GM13977 (cell line): ENCODE results near the gene CATSPERD.

Experiments used
- DNase-seq: peaks from one replicate; pipeline ENCODE4 v3.0.0; 2012; ENCODE audit warnings: low spot score
- CTCF ChIP-seq: IDR thresholded peaks from 2 replicates; pipeline ENCODE4 v1.5.1; 2012; ENCODE audit warnings: mild to moderate bottlenecking, control low read depth; ENCODE audit not compliant: insufficient read depth; ENCODE audit errors: extremely low read depth, missing control alignments
- in situ Hi-C: fragments of 300-500 bp; cut with MboI; formaldehyde crosslinking; loops from one replicate; pipeline ENCODE4 v1.12.0; 2022; ENCODE audit warnings: low sequenced_read_pairs, low pct_unique_long_range_greater_than_20kb, mixed read lengths, inconsistent platforms; ENCODE audit not compliant: unreplicated experiment

The CATSPERD gene

DNA sequence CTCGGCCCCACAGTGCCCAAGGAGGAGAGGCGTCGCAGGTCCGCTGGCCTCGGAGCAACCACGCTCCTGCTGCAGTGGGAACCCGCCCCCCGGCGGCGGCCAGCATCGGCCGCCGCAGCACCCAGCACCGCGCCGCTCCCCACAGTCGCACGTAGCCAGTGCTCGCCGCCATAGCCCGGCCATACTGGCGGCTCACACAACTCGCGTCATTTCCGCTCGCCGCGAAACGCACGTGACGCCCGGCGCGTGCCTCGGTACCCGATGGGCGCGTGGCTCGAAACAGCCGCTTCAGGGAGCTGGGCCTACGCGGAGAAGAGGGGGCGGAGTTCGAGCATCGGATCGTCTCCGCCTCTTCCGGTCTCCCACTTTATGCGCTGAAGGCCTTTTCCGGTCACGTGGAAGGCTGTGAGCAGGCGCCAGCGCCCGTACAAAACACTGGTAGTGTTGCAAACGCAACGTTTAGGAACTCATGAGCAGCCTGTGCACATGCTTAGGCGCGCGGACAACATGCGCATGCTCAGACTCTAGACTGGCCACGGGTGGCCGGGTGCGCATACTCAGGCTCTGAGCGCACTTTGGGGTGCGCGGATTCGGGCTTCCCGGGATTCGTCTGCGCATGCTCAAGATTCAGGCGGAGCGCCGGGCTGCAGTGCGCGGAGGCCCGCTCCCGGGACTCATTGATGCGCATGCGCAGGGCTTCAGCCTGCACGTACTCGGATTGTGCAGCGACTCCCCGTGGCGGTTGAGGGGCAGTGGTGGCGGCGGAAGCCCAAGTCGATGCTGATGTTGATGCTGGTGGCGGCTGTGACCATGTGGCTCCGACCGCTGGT is at the start of gene CATSPERD, which contains the start of gene LONP1:
Gene CATSPERD, plus strand, starts transcription at position 677 of the 830 bp plus-strand sequence. Its CDS starts 101 bp downstream, at position 778.
Gene LONP1, minus strand, starts transcription at position 186 of the 830 bp plus-strand sequence. Its CDS starts 14 bp downstream, at position 172.
- in situ Hi-C loops = no loop called here
- DNase-seq = peak; percentile 99
- TF ChIP-seq CTCF = peak; percentile 97

DNA sequence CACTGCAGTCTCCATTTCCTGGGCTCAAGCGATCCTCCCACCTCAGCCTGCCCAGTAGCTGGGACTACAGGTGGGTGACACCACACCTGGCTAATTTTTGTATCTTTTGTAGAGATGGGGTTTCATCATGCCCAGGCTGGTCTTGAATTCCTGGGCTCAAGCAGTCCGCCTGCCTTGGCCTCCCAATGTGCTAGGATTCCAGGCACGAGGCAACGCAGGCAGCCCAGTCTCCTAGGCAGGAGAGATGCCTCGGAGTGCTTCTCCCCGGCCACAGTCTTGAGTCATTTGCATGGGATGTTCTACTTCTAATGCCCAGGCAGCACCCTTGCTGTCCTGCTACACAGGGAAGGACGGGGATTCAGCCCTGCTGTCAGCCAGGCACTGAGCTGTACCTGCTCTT is 48.8 kb upstream of the CATSPERD start:
- in situ Hi-C loops = no loop called here
- DNase-seq = no peak
- no peak for TF ChIP-seq CTCF

DNA sequence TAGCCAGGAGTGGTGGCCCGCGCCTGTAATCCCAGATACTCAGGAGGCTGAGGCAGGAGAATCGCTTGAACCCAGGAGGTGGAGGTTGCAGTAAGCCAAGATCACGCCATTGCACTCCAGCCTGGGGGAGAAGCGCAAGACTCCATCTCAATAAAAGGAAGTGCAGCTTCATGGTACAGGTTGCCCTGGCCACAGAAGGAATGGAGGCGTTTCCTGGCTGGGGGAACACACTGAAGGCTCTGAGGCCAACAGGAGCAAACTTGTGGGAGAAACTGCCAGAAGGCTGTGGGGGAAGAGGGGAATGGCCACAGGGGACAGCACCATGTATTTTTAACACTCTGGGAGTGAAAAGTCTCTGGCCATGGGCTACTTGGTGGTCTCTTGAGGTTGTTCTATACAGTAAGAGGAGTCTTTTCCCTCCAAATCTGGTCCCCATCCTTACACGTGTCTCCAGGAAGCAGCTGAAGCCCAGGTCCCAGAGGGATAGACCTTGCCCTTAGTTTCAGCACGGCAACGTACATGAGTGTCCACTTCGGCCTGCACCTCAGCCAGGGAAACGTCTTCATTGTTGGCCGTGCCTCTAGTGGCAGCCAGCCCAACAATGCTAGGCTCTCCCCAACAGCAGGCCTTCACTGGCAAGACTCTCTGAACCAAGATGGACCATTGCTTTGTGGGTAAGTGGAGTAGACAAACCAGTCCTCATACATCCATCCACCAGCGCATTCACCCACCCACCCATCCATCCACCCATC is 47.6 kb upstream of the CATSPERD start:
- DNase-seq = no peak
- no peak for TF ChIP-seq CTCF
- in situ Hi-C loops = no loop called here

DNA sequence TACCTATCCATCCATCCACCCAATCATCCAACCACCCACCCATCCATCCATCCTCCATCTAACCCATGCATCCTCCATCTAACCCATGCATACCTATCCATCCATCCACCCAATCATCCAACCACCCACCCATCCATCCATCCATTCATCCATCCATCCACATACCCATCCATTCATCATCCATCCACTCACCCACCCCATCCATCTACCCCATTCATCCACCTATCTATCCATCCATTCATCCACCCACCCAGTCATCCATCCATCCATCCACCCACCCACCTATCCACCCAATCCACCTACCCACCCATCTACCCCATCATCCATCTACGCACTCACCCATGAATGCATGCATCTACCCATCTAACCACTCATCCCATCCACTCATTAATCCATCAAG is 46.7 kb upstream of the CATSPERD start:
- in situ Hi-C loops = no loop called here
- no peak for TF ChIP-seq CTCF

DNA sequence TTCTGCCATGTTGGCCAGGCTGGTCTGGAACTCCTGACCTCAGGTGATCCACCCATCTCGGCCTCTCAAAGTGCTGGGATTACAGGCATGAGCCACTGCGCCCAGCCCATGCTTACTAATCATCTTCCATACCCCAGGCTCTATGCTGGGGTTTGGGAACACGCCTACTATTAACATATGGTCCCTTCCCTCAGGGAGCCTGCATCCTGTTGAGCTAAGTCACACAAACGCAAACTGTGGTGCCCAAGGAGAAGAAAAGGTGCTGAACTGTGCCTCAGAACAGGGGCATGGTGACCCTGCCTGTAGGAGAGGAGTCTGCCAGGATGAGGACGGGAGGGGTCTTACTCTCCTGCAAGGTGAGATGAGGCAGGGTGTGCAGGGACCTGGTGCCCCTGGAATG is 45.7 kb upstream of the CATSPERD start:
- in situ Hi-C loops = no loop called here
- DNase-seq = no peak
- TF ChIP-seq CTCF = no peak

More for the DNA sequence above, 46.7 kb upstream of the CATSPERD start:
- DNase-seq = no peak

GRCh38 chr19:5676105-5676771 is 44.2 kb upstream of the CATSPERD start:
- TF ChIP-seq CTCF = no peak

More at GRCh38 chr19:5676105-5676771, 44.2 kb upstream of the CATSPERD start:
- in situ Hi-C loops = no loop called here
- DNase-seq = no peak
